Prostate gland (tissue), 2 donors: Measurements from ENCODE around the gene ZBTB1. TPM values are rescaled to one million over a fixed set of nuclear protein-coding genes. Genes with fewer than 3 reads are reported as not detected.
"Not testable (repeated sequence)": the region's sequence is repeated elsewhere in the genome, so short reads cannot be mapped to it uniquely, and the experiment has no call there.

ENCODE experiments used
- DNase-seq: peaks from one replicate; pipeline ENCODE4 v3.0.0-alpha.2; 2019; ENCODE audit warnings: low spot score
- H3K27ac ChIP-seq, 2 donors: fragments of 200-600 bp; sonication (generic); 2 replicates each; pipeline ENCODE4 v1.5.1; 2017 to 2019
- H3K27me3 ChIP-seq: fragments of 200-600 bp; sonication (generic); replicated peaks from 2 replicates; pipeline ENCODE4 v1.5.1; 2019; ENCODE audit not compliant: insufficient read depth
- H3K36me3 ChIP-seq, 2 donors: fragments of 200-600 bp; sonication (generic); 1 replicate in 1 of 2; 2 replicates in 1 of 2; pipeline versions ENCODE4 v1.5.1 to v1.8.1; 2017 to 2019
- H3K4me1 ChIP-seq: fragments of 200-600 bp; sonication (generic); replicated peaks from 2 replicates; pipeline ENCODE4 v1.5.1; 2019
- H3K4me3 ChIP-seq, 2 donors: fragments of 200-600 bp; sonication (generic); 2 replicates each; pipeline ENCODE4 v1.5.1; 2017 to 2019
- H3K9me3 ChIP-seq: fragments of 200-600 bp; sonication (generic); 2 replicates; pipeline ENCODE4 v1.5.1; 2017
- CTCF ChIP-seq, 4 experiments: fragments of 200-600 bp in 2 of 4; fragments of 450-650 bp in 2 of 4; sonication (generic) in 2 of 4; IDR thresholded peaks; 1 replicate in 3 of 4; 2 replicates in 1 of 4; pipeline ENCODE4 v1.5.1; 2016 to 2019; ENCODE audit warnings: antibody characterized with exemption in 4 of 4, mild to moderate bottlenecking in 2 of 4, moderate library complexity in 2 of 4
- POLR2A ChIP-seq: fragments of 450-650 bp; IDR thresholded peaks from one replicate; pipeline ENCODE4 v1.6.1; 2016; ENCODE audit warnings: antibody characterized with exemption, mild to moderate bottlenecking
- POLR2AphosphoS5 ChIP-seq: sonication (generic); formaldehyde crosslinking; IDR thresholded peaks from one replicate; pipeline ENCODE4 v1.6.1; 2017; ENCODE audit warnings: antibody characterized with exemption
- WGBS: methylation state at CpG from one replicate; pipeline ENCODE4 v1.1.5; 2018; 5-methylcytosine and 5-hydroxymethylcytosine counted together
- intact Hi-C: fragments of 100-400 bp; cut with DNase I; formaldehyde crosslinking; loops from one replicate; pipeline ENCODE4 v1.14.2; 2022
- total RNA-seq, 2 donors: library from RNA; depleted of rRNA; stranded (reverse); fragments of >200 nt; gene quantifications; one replicate each; pipeline ENCODE4 v1.1.0, GENCODE V29; 2016

Gene ZBTB1
- total RNA-seq, 2 donors from 2014 or later: 56.5 to 74.3 TPM

GRCh38 chr14:64513271-64513670, 8.7 kb downstream of the ZBTB1 start:
- intact Hi-C loops: loop anchor here (10.0 kb wide), 1 partner anchor 168 kb away; no protein-coding TSS in a partner anchor
- 84% methylated on average over 2 of the region's 2 CpGs for WGBS
- Histone ChIP-seq H3K4me1 (peaks cover 41% of the 10 kb centered on the region), H3K36me3 (no peaks in the 10 kb centered on the region), H3K9me3 (no peaks in the 10 kb centered on the region), H3K27ac (peak overlapping the region; percentile 81 to 98), H3K27me3 (no peaks in the 10 kb centered on the region), H3K4me3 (no peak overlapping the region)
- DNase-seq: no peak
- no peak for TF ChIP-seq POLR2A
- peak; percentile 64 for TF ChIP-seq POLR2AphosphoS5

GRCh38 chr14:64515053-64515452, 10.5 kb downstream of the ZBTB1 start:
- H3K27me3 ChIP-seq: no peaks in the 10 kb centered on the region
- H3K9me3 ChIP-seq: no peaks in the 10 kb centered on the region
- intact Hi-C loops: loop anchor here (10.0 kb wide), 1 partner anchor 170 kb away; no protein-coding TSS in a partner anchor
- TF ChIP-seq POLR2A (no peak), POLR2AphosphoS5 (peak; percentile 98), CTCF (IDR thresholded peaks at IDR 0.05) (no peak)
- H3K4me3 ChIP-seq: no peak overlapping the region
- 18% methylated on average over 1 of the region's 1 CpG for WGBS
- peak; percentile 78 for DNase-seq
- H3K27ac ChIP-seq: peak overlapping the region; percentile 81 to 98
- no peaks in the 10 kb centered on the region for H3K36me3 ChIP-seq
- H3K4me1 ChIP-seq: peaks cover 41% of the 10 kb centered on the region

GRCh38 chr14:64516969-64517368, 12.4 kb downstream of the ZBTB1 start:
- H3K4me1 ChIP-seq: peaks cover 25% of the 10 kb centered on the region
- TF ChIP-seq CTCF (IDR thresholded peaks at IDR 0.05): no peak
- DNase-seq: no peak
- peak overlapping the region; percentile 81 to 98 for H3K27ac ChIP-seq
- WGBS: 97% methylated on average over 1 of the region's 1 CpG
- intact Hi-C loops: loop anchor here (10.0 kb wide), 1 partner anchor 172 kb away; no protein-coding TSS in a partner anchor
- no peaks in the 10 kb centered on the region for H3K9me3 ChIP-seq
- H3K36me3 ChIP-seq: no peaks in the 10 kb centered on the region
- H3K27me3 ChIP-seq: no peaks in the 10 kb centered on the region
- H3K4me3 ChIP-seq: no peak overlapping the region

GRCh38 chr14:64517667-64518066, 13.1 kb downstream of the ZBTB1 start:
- not testable (repeated sequence) for DNase-seq, H3K9me3 ChIP-seq, H3K36me3 ChIP-seq, H3K4me3 ChIP-seq, H3K27me3 ChIP-seq
- Histone ChIP-seq H3K27ac (peak overlapping the region; percentile 81 to 98), H3K4me1 (peaks cover 18% of the 10 kb centered on the region)
- WGBS: 83% methylated on average over 6 of the region's 6 CpGs
- intact Hi-C loops: loop anchor here (10.0 kb wide), 1 partner anchor 173 kb away; no protein-coding TSS in a partner anchor

GRCh38 chr14:64518229-64518628, 13.7 kb downstream of the ZBTB1 start:
- no peaks in the 10 kb centered on the region for H3K9me3 ChIP-seq
- H3K27me3 ChIP-seq: no peaks in the 10 kb centered on the region
- H3K27ac ChIP-seq: peak overlapping the region; percentile 59 to 65
- no peak for DNase-seq
- TF ChIP-seq POLR2A: no peak
- no peak for TF ChIP-seq POLR2AphosphoS5
- no peak for TF ChIP-seq CTCF (IDR thresholded peaks at IDR 0.05)
- H3K4me3 ChIP-seq: no peak overlapping the region
- intact Hi-C loops: loop anchor here (10.0 kb wide), 1 partner anchor 173 kb away; no protein-coding TSS in a partner anchor
- H3K4me1 ChIP-seq: peaks cover 17% of the 10 kb centered on the region
- WGBS: 70% methylated on average over 4 of the region's 4 CpGs
- H3K36me3 ChIP-seq: no peaks in the 10 kb centered on the region

GRCh38 chr14:64520699-64521098, 16.1 kb downstream of the ZBTB1 start:
- Histone ChIP-seq H3K27me3 (no peaks in the 10 kb centered on the region), H3K27ac (peak overlapping the region; percentile 55 to 58), H3K4me1 (peaks cover 14% of the 10 kb centered on the region), H3K9me3 (no peaks in the 10 kb centered on the region), H3K36me3 (no peaks in the 10 kb centered on the region), H3K4me3 (no peak overlapping the region)
- WGBS: 95% methylated on average over 4 of the region's 4 CpGs
- DNase-seq: no peak
- TF ChIP-seq POLR2A (no peak), POLR2AphosphoS5 (no peak), CTCF (IDR thresholded peaks at IDR 0.05) (no peak)
- intact Hi-C loops: no loop called here
